Liver (tissue), 9 donors: ENCODE results near the gene TMIGD3. TPM values are rescaled to one million over a fixed set of nuclear protein-coding genes. Genes with fewer than 3 reads are reported as not detected.

ENCODE experiments used
- DNase-seq: peaks from one replicate; pipeline ENCODE4 v3.0.0-alpha.2; 2017; ENCODE audit warnings: low spot score
- H3K27ac ChIP-seq, 2 donors: one replicate each; pipeline ENCODE4 v1.7.0; 2013; ENCODE audit warnings: inconsistent platforms in 2 of 2, low read length in 2 of 2, control low read depth in 1 of 2, low read depth in 1 of 2, mild to moderate bottlenecking in 1 of 2
- H3K27me3 ChIP-seq, 4 donors: one replicate each; pipeline versions ENCODE4 v1.6.1 to v1.7.0; 2013; ENCODE audit warnings: low read length in 3 of 4, inconsistent platforms in 1 of 4, mild to moderate bottlenecking in 1 of 4, moderate library complexity in 1 of 4; ENCODE audit not compliant: control insufficient read depth in 4 of 4, insufficient read depth in 4 of 4
- H3K36me3 ChIP-seq, 4 donors: one replicate each; pipeline versions ENCODE4 v1.6.1 to v1.7.0; 2013; ENCODE audit warnings: low read length in 3 of 4, mild to moderate bottlenecking in 3 of 4, low read depth in 1 of 4, moderate library complexity in 1 of 4; ENCODE audit not compliant: control insufficient read depth in 4 of 4, insufficient read depth in 3 of 4
- H3K4me1 ChIP-seq, 4 donors: one replicate each; pipeline versions ENCODE4 v1.6.1 to v1.7.0; 2013; ENCODE audit warnings: low read length in 3 of 4, mild to moderate bottlenecking in 3 of 4, moderate library complexity in 1 of 4; ENCODE audit not compliant: control insufficient read depth in 4 of 4, insufficient read depth in 4 of 4
- H3K4me3 ChIP-seq, 3 donors: one replicate each; pipeline versions ENCODE4 v1.6.1 to v1.7.0; 2013; ENCODE audit warnings: low read length in 3 of 3, control low read depth in 1 of 3, low read depth in 1 of 3, mild to moderate bottlenecking in 1 of 3
- H3K9ac ChIP-seq, 2 donors: one replicate each; pipeline ENCODE4 v1.7.0; 2013; ENCODE audit warnings: low read length in 2 of 2, mild to moderate bottlenecking in 2 of 2, moderate library complexity in 2 of 2, control low read depth in 1 of 2, low read depth in 1 of 2
- H3K9me3 ChIP-seq, 4 donors: one replicate each; pipeline versions ENCODE4 v1.6.1 to v1.7.0; 2013; ENCODE audit warnings: low read length in 3 of 4; ENCODE audit not compliant: control insufficient read depth in 4 of 4
- CTCF ChIP-seq: fragments of 150-350 bp; IDR thresholded peaks from 2 replicates; pipeline ENCODE4 v1.5.1; 2017; ENCODE audit warnings: improper control_type of control experiment, low read depth, low read length; ENCODE audit not compliant: missing input control
- EGR1 ChIP-seq, 2 donors: IDR thresholded peaks; 2 replicates each; pipeline ENCODE4 v1.6.1; 2016 to 2018; ENCODE audit warnings: antibody characterized with exemption in 2 of 2, low read depth in 2 of 2
- FOXA2 ChIP-seq: IDR thresholded peaks from 2 replicates; pipeline ENCODE4 v1.6.1; 2016; ENCODE audit warnings: antibody characterized with exemption
- GABPA ChIP-seq, 2 donors: IDR thresholded peaks in 1 of 2; conservative IDR thresholded peaks in 1 of 2; 2 replicates each; pipeline ENCODE4 v1.6.1; 2016; ENCODE audit warnings: antibody characterized with exemption in 2 of 2, mild to moderate bottlenecking in 1 of 2, moderate library complexity in 1 of 2
- HNF4G ChIP-seq: IDR thresholded peaks from 2 replicates; pipeline ENCODE4 v1.6.1; 2016; ENCODE audit warnings: antibody characterized with exemption
- JUND ChIP-seq, 2 donors: IDR thresholded peaks; 2 replicates each; pipeline ENCODE4 v1.6.1; 2016; ENCODE audit warnings: antibody characterized with exemption in 2 of 2
- MAX ChIP-seq: IDR thresholded peaks from 2 replicates; pipeline ENCODE4 v1.6.1; 2016; ENCODE audit warnings: antibody characterized with exemption
- NR2F2 ChIP-seq: IDR thresholded peaks from 2 replicates; pipeline ENCODE4 v1.6.1; 2016; ENCODE audit warnings: antibody characterized with exemption
- RAD21 ChIP-seq, 2 donors: IDR thresholded peaks; 2 replicates each; pipeline ENCODE4 v1.6.1; 2016; ENCODE audit warnings: antibody characterized with exemption in 2 of 2, mild to moderate bottlenecking in 2 of 2
- REST ChIP-seq: IDR thresholded peaks from 2 replicates; pipeline ENCODE4 v1.6.1; 2016; ENCODE audit warnings: antibody characterized with exemption, mild to moderate bottlenecking
- RXRA ChIP-seq, 2 donors: IDR thresholded peaks; 2 replicates each; pipeline ENCODE4 v1.6.1; 2017 to 2018; ENCODE audit warnings: antibody characterized with exemption in 2 of 2, mild to moderate bottlenecking in 1 of 2
- TAF1 ChIP-seq: conservative IDR thresholded peaks from 2 replicates; pipeline ENCODE4 v1.6.1; 2016; ENCODE audit warnings: antibody characterized with exemption, mild to moderate bottlenecking
- YY1 ChIP-seq: IDR thresholded peaks from 2 replicates; pipeline ENCODE4 v1.6.1; 2016; ENCODE audit warnings: antibody characterized with exemption, mild to moderate bottlenecking
- ZBTB33 ChIP-seq: IDR thresholded peaks from 2 replicates; pipeline ENCODE4 v1.6.1; 2016; ENCODE audit warnings: antibody characterized with exemption
- WGBS: extraction: QIAGEN DNeasy Blood & Tissue Kit; methylation state at CpG from one replicate; pipeline ENCODE4 v1.1.7; 2013; 5-methylcytosine and 5-hydroxymethylcytosine counted together
- polyA plus RNA-seq, 2 donors: library from polyadenylated mRNA; stranded (reverse) in 1 of 2; unstranded in 1 of 2; fragments of 200-250 nt in 1 of 2; fragments of >200 nt in 1 of 2; fragmentation: Nextera tagmentation in 1 of 2; extraction: Ambion mirVana in 1 of 2; gene quantifications; one replicate each; pipeline versions ENCODE4 v1.2.1 to v1.2.3, GENCODE V29; 2013 to 2015
- total RNA-seq, 2 donors: library from RNA; depleted of rRNA; stranded (reverse); fragments of >200 nt; gene quantifications; one replicate each; pipeline ENCODE4 v1.2.3, GENCODE V29; 2014
- donor health status: healthy.
- donor health status: healthy.
- donor health status: healthy.
- donor health status: healthy.
- donor health status: healthy.

Gene TMIGD3
- total and polyA plus RNA-seq, 4 donors = 2.6 to 5.9 (median 4.6) TPM

- TF ChIP-seq TAF1 (peak; percentile 39), GABPA (IDR thresholded peaks at IDR 0.05 in 1 of 2, conservative IDR thresholded peaks at IDR 0.05 in 1 of 2) (peak in 1 of 2 donors; percentile 84), RAD21 (IDR thresholded peaks at IDR 0.05) (peak; percentile 13 to 38), YY1 (peak; percentile 100)
Observed at GRCh38 chr1:111448918-111449702, 54.3 kb downstream of the TMIGD3 start, which contains the start of the genes ATP5PB and WDR77 (continued).

- peaks cover 2 to 31% (median 23%) of the 10 kb centered on the region in 4 donors for H3K4me1 ChIP-seq
- TF ChIP-seq HNF4G = no peak
- no peak for TF ChIP-seq YY1
- TF ChIP-seq NR2F2 = no peak
- no peak for TF ChIP-seq MAX
- TF ChIP-seq FOXA2 = no peak
- no peak for TF ChIP-seq EGR1 (IDR thresholded peaks at IDR 0.05; ENCODE audit: low read depth in 2 of 2)
- no peak for TF ChIP-seq CTCF
- no peak for TF ChIP-seq JUND (IDR thresholded peaks at IDR 0.05)
- TF ChIP-seq REST = no peak
- TF ChIP-seq RXRA (IDR thresholded peaks at IDR 0.05) = no peak
- no peak for TF ChIP-seq ZBTB33
- no peaks in the 10 kb centered on the region for H3K9me3 ChIP-seq
- peak overlapping the region; percentile 29 to 65 for H3K9ac ChIP-seq
- DNase-seq = no peak
- H3K27ac ChIP-seq = peak overlapping the region; percentile 29 to 80
- no peaks in the 10 kb centered on the region for H3K27me3 ChIP-seq
- peak overlapping the region; percentile 58 to 98 (median 78) for H3K4me3 ChIP-seq
- WGBS = under 1% methylated on average over 25 of the region's 25 CpGs
- H3K36me3 ChIP-seq = peaks cover 0 to 18% (median 10%) of the 10 kb centered on the region in 4 donors
Observed at GRCh38 chr1:111448482-111448917, 54.9 kb downstream of the TMIGD3 start.
